D721Med (cell line): ENCODE data around the gene CSTPP1.

ENCODE experiments used
- DNase-seq: peaks from one replicate; pipeline ENCODE4 v3.0.0; 2011; ENCODE audit warnings: low spot score; ENCODE audit not compliant: insufficient read length
- FAIRE-seq: peaks from 2 replicates; lab custom pipeline; 2011; peaks lifted over from hg19 to GRCh38; lab: Jason Lieb, UNC
- TF ChIP-seq, protein P1 (sequence below): IDR thresholded peaks from 2 replicates; pipeline ENCODE4 v1.5.1; 2012; ENCODE audit warnings: mild to moderate bottlenecking, control low read depth; ENCODE audit not compliant: insufficient read depth; ENCODE audit errors: missing control alignments

Gene CSTPP1

DNA sequence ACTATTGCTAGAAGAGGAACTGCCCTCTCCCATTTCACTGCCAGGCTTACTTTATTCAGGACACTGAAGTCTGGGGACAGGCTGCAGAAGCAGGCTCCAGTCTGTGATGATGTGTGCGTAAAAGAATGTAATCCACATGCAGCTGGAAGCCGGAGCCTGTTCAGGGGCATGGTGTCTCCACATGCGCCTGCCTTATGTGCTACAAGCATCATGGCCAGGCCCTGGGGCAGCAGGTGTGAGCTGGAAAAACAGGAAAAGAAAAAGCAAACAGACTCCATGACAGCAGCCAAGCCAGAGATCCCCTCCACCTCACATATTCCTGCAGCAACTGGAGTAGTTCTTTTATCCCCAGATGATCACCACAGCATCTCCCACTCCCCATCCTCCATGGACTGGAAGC lies 206.8 kb downstream of the CSTPP1 start:
- FAIRE-seq (no peak), DNase-seq (no peak)
- TF ChIP-seq, protein P1, sequence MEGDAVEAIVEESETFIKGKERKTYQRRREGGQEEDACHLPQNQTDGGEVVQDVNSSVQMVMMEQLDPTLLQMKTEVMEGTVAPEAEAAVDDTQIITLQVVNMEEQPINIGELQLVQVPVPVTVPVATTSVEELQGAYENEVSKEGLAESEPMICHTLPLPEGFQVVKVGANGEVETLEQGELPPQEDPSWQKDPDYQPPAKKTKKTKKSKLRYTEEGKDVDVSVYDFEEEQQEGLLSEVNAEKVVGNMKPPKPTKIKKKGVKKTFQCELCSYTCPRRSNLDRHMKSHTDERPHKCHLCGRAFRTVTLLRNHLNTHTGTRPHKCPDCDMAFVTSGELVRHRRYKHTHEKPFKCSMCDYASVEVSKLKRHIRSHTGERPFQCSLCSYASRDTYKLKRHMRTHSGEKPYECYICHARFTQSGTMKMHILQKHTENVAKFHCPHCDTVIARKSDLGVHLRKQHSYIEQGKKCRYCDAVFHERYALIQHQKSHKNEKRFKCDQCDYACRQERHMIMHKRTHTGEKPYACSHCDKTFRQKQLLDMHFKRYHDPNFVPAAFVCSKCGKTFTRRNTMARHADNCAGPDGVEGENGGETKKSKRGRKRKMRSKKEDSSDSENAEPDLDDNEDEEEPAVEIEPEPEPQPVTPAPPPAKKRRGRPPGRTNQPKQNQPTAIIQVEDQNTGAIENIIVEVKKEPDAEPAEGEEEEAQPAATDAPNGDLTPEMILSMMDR, result no peak

DNA sequence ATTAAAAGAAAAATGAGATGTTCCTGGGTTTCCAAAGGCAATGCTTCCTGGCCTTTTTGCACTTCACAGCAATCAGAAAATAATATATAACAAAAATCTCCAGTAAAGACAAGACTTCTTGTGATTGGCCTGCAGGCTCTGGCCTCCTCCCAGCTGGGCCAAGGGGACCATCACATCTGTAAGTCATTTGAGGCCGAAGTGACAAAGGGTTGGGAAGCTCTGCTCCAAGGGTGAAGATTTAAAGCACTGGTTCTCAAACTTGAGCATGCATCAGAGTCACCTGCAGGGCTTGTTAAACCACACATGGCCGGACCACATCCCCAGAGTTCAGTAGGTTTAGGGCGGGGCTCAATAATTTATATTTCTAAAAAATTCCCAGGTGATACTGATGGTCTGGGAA lies 208.0 kb downstream of the CSTPP1 start:
- DNase-seq (no peak), FAIRE-seq (no peak)
- TF ChIP-seq, protein P1, result no peak

DNA sequence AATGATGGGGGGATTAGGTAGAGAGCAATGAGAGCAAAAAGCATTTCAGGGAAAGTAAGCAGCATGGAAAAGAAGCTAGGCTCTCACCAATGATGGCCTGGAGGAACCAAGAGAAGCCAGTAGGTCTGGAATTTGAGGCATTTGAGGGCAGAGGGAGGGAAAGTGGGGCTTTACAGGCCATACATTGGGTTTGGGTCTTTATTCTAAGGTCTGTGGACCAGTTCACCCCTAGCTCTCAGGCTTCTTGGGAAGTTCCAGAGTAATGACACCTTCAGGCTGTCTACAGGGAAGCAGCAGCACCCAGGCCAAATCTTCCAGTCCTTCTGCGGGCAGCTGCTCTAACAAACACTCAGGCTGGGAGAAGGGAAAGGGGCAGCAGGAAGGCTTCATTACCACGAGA lies 210.7 kb downstream of the CSTPP1 start:
- no peak for DNase-seq
- no peak for FAIRE-seq
- TF ChIP-seq, protein P1, result no peak

DNA sequence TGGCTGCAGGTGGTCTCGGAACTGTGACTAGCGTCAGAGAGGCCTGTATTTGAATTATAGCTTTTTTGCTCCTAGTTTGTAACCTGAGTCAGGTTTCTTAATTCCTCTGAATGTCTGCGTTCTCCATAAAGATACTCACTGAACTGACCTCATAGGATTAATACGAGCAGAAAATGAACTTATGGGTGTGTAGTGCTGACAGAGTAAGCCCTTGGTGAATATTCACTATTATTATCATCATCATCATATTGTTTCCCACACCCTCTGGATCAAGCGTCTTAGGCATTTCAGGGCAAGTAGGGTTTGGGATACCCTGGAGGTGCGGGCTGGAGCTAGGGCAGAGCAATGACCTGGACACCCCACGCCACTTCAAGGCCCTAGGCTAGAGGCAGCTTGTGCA lies 211.1 kb downstream of the CSTPP1 start:
- no peak for DNase-seq
- TF ChIP-seq, protein P1, result no peak
- FAIRE-seq, result no peak

DNA sequence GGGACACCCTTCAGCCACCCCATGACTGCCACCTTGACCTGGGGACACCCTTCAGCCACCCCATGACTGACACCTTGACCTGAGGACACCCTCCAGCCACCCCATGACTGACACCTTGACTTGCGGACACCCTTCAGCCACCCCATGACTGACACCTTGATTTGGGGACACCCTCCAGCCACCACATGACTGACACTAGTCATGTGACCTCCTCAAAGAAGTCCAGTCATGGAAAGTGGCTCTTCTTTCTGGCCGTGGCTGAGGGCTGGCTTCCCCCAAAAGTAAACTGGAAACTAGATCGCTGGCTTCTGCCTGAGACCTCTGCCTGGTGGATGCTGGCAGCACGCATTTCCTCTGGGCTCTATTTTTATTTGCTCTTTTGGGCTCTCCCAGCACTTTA lies 211.7 kb downstream of the CSTPP1 start:
- TF ChIP-seq, protein P1, result no peak
- FAIRE-seq, result no peak
- DNase-seq, result no peak

DNA sequence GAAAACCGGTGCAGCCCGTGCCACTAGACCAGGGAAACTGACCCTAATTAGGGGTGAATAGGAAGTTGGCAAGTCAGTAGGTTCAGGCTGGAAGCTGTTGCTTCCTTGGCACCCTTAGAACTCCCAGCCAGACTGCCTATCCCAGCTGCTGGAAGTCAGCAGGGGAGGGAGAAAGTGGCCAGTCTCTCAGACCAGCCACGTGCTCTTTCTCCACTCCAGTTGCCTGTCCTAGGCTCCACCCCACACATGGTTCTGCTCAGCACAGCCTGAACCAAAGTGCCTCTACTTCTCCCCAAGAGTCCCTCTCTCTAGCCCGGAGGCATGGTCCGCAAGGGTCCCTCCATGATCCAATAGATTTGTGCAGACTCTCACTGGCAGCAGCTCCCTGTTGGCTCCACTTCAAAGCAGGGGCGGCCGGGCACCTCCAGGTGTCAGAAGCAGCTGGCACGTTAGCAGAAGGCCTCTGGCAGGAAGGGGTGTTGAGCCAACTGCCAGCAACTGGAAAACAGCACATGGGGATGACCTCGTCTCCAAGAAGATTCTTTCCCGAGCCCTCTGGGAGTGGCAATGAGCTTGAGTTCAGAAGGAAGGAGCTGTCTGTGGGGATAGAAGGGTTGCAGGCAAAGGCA lies 212.5 kb downstream of the CSTPP1 start:
- TF ChIP-seq, protein P1, result no peak
- FAIRE-seq, result no peak
- no peak for DNase-seq

DNA sequence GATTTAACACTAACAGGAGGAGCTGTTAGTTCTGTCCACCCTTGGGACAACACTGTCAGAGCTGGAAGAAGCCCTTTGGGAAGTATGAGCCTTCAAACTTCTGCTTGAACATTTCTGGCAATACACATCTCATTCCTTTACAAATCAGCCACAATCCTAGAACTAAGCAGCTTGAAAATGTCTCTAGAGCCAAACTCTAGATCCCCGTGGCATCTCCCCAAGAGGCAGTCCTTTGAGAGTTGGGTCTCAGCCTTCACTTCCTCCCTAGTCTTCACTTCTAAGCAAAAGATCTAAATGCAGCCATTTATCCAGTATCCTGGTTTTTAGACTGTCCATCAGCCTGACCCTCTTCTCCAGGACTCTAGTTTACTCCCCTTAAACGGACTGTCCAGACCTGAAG lies 213.2 kb downstream of the CSTPP1 start:
- TF ChIP-seq, protein P1, result no peak
- no peak for DNase-seq
- FAIRE-seq, result no peak
